Left ventricle myocardium inferior (tissue), 1 donor: ENCODE measurements around the gene SUFU. TPM values are rescaled to one million over a fixed set of nuclear protein-coding genes. Genes with fewer than 3 reads are reported as not detected.

Source experiments
- DNase-seq: peaks from one replicate; pipeline ENCODE4 v3.0.0-alpha.2; 2020
- H3K27ac ChIP-seq: fragments of 200-600 bp; replicated peaks from 2 replicates; pipeline ENCODE4 v1.8.0; 2021
- H3K27me3 ChIP-seq: fragments of 200-600 bp; 2 replicates; pipeline ENCODE4 v1.8.0; 2021; ENCODE audit warnings: low read depth
- H3K36me3 ChIP-seq: fragments of 200-600 bp; 2 replicates; pipeline ENCODE4 v1.8.0; 2021
- H3K4me1 ChIP-seq: fragments of 200-600 bp; 2 replicates; pipeline ENCODE4 v1.8.0; 2021
- H3K4me3 ChIP-seq: fragments of 200-600 bp; 2 replicates; pipeline ENCODE4 v1.8.0; 2021; ENCODE audit warnings: mild to moderate bottlenecking, moderate library complexity
- H3K9me3 ChIP-seq: fragments of 200-600 bp; replicated peaks from 2 replicates; pipeline ENCODE4 v1.8.0; 2021
- intact Hi-C: fragments of 100-400 bp; cut with micrococcal nuclease; formaldehyde crosslinking; loops from one replicate; pipeline ENCODE4 v1.11.0; 2022
- total RNA-seq: library from RNA; stranded (reverse); fragmentation: NEBNext Ultra II Directional; extraction: Animal tissue kit (Norgen Biotek cat#: 25700); gene quantifications from one replicate; pipeline ENCODE4 v1.2.1, GENCODE V29; 2021
- TF ChIP-seq, protein P1 (sequence below): fragments of 200-600 bp; IDR thresholded peaks from 2 replicates; pipeline ENCODE4 v1.8.0; 2021; ENCODE audit warnings: antibody characterized with exemption, mild to moderate bottlenecking, borderline replicate concordance
- donor health status: DM: no; HTN: yes; CAD: no; lungs with severe emphysema.

SUFU gene
- total RNA-seq, 1 donor from 2014 or later, result 7.9 TPM

GRCh38 chr10:102633848-102634247, 130.1 kb downstream of the SUFU start:
- TF ChIP-seq, protein P1, sequence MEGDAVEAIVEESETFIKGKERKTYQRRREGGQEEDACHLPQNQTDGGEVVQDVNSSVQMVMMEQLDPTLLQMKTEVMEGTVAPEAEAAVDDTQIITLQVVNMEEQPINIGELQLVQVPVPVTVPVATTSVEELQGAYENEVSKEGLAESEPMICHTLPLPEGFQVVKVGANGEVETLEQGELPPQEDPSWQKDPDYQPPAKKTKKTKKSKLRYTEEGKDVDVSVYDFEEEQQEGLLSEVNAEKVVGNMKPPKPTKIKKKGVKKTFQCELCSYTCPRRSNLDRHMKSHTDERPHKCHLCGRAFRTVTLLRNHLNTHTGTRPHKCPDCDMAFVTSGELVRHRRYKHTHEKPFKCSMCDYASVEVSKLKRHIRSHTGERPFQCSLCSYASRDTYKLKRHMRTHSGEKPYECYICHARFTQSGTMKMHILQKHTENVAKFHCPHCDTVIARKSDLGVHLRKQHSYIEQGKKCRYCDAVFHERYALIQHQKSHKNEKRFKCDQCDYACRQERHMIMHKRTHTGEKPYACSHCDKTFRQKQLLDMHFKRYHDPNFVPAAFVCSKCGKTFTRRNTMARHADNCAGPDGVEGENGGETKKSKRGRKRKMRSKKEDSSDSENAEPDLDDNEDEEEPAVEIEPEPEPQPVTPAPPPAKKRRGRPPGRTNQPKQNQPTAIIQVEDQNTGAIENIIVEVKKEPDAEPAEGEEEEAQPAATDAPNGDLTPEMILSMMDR, result no peak
- H3K27ac ChIP-seq, result peak overlapping the region; percentile 91
- H3K36me3 ChIP-seq, result peaks cover 3% of the 10 kb centered on the region
- peaks cover 65% of the 10 kb centered on the region for H3K4me1 ChIP-seq
- no peaks in the 10 kb centered on the region for H3K9me3 ChIP-seq
- H3K4me3 ChIP-seq, result no peak overlapping the region
- DNase-seq, result no peak
- no peaks in the 10 kb centered on the region for H3K27me3 ChIP-seq
- intact Hi-C loops, result no loop called here

- DNase-seq, result no peak
- TF ChIP-seq, protein P1, result no peak
- Histone ChIP-seq H3K4me3 (no peak overlapping the region), H3K36me3 (peaks cover 3% of the 10 kb centered on the region), H3K27ac (peak overlapping the region; percentile 91), H3K27me3 (no peaks in the 10 kb centered on the region), H3K9me3 (no peaks in the 10 kb centered on the region), H3K4me1 (peaks cover 56% of the 10 kb centered on the region)
- intact Hi-C loops, result no loop called here
These were observed 130.9 kb downstream of the SUFU start for GRCh38 chr10:102634686-102635085.

- DNase-seq, result no peak
- intact Hi-C loops, result no loop called here
- Histone ChIP-seq H3K36me3 (peaks cover 3% of the 10 kb centered on the region), H3K27ac (peak overlapping the region; percentile 91), H3K4me1 (peaks cover 50% of the 10 kb centered on the region), H3K4me3 (no peak overlapping the region), H3K27me3 (no peaks in the 10 kb centered on the region), H3K9me3 (no peaks in the 10 kb centered on the region)
- TF ChIP-seq, protein P1, result no peak
These were observed 131.6 kb downstream of the SUFU start for GRCh38 chr10:102635377-102635776.

DNA sequence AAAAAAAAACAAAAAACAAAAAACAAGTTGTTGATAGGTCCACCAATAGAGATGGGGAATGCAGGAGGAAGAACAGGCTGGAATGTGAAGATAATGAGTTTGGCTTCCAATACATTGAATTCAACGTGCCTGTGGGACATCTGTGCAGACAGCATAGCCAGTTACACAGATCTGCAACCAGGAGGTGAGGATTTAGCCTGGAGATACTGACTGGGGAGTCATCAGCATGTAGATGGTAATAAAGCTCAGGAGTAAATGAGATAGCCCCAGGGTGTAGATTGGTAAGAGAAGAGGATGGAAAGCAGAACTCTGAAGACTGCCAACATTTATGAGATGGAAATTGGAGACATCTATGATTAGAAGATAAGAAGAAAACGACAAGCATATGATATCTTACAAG, 135.8 kb downstream of the SUFU start:
- intact Hi-C loops, result no loop called here
- Histone ChIP-seq H3K4me3 (no peak overlapping the region), H3K27me3 (no peaks in the 10 kb centered on the region), H3K27ac (no peak overlapping the region), H3K9me3 (no peaks in the 10 kb centered on the region), H3K36me3 (no peaks in the 10 kb centered on the region), H3K4me1 (peaks cover 30% of the 10 kb centered on the region)
- TF ChIP-seq, protein P1, result no peak
- no peak for DNase-seq

GRCh38 chr10:102641402-102641801, 137.6 kb downstream of the SUFU start:
- intact Hi-C loops, result no loop called here
- Histone ChIP-seq H3K4me1 (peaks cover 39% of the 10 kb centered on the region), H3K36me3 (no peaks in the 10 kb centered on the region), H3K27me3 (no peaks in the 10 kb centered on the region), H3K4me3 (peak overlapping the region; percentile 82), H3K9me3 (no peaks in the 10 kb centered on the region), H3K27ac (peak overlapping the region; percentile 99)
- no peak for DNase-seq
- TF ChIP-seq, protein P1, result no peak
